ENCODE results near the gene HOXB3.

HOXB3 gene

GRCh38 chr17:48579471-48579759 is 10.6 kb downstream of the HOXB3 start:
- DNase-seq (ENCODE audit: low read depth in 2 of 2): no peak
- TF ChIP-seq, protein P1, sequence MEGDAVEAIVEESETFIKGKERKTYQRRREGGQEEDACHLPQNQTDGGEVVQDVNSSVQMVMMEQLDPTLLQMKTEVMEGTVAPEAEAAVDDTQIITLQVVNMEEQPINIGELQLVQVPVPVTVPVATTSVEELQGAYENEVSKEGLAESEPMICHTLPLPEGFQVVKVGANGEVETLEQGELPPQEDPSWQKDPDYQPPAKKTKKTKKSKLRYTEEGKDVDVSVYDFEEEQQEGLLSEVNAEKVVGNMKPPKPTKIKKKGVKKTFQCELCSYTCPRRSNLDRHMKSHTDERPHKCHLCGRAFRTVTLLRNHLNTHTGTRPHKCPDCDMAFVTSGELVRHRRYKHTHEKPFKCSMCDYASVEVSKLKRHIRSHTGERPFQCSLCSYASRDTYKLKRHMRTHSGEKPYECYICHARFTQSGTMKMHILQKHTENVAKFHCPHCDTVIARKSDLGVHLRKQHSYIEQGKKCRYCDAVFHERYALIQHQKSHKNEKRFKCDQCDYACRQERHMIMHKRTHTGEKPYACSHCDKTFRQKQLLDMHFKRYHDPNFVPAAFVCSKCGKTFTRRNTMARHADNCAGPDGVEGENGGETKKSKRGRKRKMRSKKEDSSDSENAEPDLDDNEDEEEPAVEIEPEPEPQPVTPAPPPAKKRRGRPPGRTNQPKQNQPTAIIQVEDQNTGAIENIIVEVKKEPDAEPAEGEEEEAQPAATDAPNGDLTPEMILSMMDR (IDR thresholded peaks at IDR 0.05; ENCODE audit: low read depth, low read length): no peak
- H3K4me3 ChIP-seq (replicated peaks in 1 of 2; ENCODE audit: low read depth in 2 of 2, low read length in 2 of 2): no peak overlapping the region

DNA sequence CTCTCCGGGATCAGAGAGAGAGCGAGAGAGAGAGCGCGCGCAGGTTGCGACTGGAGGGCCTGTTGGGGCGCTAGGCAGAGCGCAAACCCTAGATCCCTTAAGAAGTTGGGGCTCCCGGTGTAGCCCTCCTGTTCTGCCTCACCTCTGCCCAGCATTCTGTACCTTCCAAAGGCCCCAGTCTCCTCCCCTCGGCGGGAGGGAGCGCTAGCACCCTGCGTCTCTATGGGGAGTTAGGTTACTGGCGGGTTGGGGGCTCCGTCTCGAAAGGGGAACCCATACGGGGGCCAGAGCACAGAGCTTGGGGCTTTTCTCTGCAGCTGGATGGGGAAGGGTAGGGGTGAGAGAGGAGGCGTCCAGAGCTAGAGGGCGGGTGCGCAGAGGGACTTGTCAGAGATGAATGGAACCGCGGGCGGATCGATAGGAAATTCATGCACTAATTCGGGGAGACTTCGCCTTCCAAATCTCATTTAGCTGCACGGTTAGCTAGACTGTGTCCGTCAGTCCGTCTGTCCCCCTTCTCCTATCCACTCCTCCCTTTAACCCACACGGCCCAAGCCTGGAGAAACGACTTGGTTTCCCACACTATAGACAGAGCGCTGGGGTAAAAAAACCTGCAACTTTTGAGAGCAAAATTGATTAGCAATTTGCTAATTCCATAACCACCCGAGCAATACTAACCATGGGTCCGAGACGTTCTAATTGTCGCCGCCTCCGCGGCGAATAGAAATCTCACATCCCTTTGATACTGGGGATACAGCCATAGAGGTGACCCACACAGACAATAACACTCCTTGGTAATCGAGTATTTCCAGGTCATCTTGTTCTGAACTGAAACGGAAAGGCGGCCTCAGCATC is 11.2 kb downstream of the HOXB3 start:
- TF ChIP-seq, protein P1 (IDR thresholded peaks at IDR 0.05; ENCODE audit: low read depth, low read length): no peak
- DNase-seq (ENCODE audit: low read depth in 2 of 2): no peak
- H3K4me3 ChIP-seq (replicated peaks in 1 of 2; ENCODE audit: low read depth in 2 of 2, low read length in 2 of 2): peak overlapping the region; percentile 28 to 57

- TF ChIP-seq, protein P1 (IDR thresholded peaks at IDR 0.05; ENCODE audit: low read depth, low read length): no peak
- peak within 1 kb of the TSS; percentile 28 to 57 for H3K4me3 ChIP-seq (replicated peaks in 1 of 2; ENCODE audit: low read depth in 2 of 2, low read length in 2 of 2)
- peak; percentile 46 to 60 for DNase-seq (ENCODE audit: low read depth in 2 of 2)
These were observed 12.0 kb downstream of the HOXB3 start, which contains the start of gene HOXB4 for GRCh38 chr17:48577946-48578615. Gene HOXB4 (minus strand): TSS chr17:48578350. CDS start chr17:48578319, 31 bp downstream.

DNA sequence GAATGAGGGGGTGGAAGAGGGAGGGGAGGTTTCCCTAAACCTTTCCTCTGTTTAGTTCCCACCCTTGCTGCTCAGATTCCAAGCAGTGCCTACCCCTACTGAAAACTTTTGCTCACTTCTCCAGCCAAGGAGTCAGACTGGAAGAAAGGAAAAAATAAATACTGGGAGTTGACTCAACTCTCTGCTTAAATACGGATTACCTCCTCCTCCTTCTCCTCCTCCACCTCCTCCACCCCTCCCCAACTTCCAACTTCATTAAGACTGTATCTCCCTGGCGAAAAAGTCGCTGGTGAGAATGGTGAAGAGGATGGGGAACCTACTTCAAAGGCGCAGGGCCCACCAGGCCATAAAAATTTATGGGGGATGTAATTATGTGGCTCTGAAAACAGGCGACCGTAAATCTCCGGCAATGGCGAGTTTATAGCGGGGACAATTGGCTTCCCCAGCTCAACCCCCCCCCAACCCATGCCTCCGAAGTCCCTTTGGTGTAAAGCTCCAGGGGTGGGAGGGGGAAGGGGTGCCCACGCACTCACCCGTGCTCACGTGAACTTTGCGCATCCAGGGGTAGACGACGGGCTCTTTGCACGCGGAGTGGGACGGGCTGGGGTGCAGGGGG is 12.6 kb downstream of the HOXB3 start:
- H3K4me3 ChIP-seq (replicated peaks in 1 of 2; ENCODE audit: low read depth in 2 of 2, low read length in 2 of 2): peak overlapping the region; percentile 25 to 57
- DNase-seq (ENCODE audit: low read depth in 2 of 2): no peak
- TF ChIP-seq, protein P1 (IDR thresholded peaks at IDR 0.05; ENCODE audit: low read depth, low read length): no peak

- peak overlapping the region; percentile 25 to 57 for H3K4me3 ChIP-seq (replicated peaks in 1 of 2; ENCODE audit: low read depth in 2 of 2, low read length in 2 of 2)
- TF ChIP-seq, protein P1 (IDR thresholded peaks at IDR 0.05; ENCODE audit: low read depth, low read length): no peak
- peak in 1 of 2 donors; percentile 40 for DNase-seq (ENCODE audit: low read depth in 2 of 2)
These were observed 13.3 kb downstream of the HOXB3 start for GRCh38 chr17:48576479-48577309.
